GOT3 (cell line): ENCODE measurements around the gene TNRC6C.

Experiments
- DNase-seq: peaks from one replicate; lab custom pipeline; 2025; ENCODE audit warnings: mixed read lengths; lab: John Stamatoyannopoulos, UW

Gene TNRC6C

GRCh38 chr17:78013683-78014467, 55.4 kb downstream of the TNRC6C start:
- DNase-seq, result no peak

GRCh38 chr17:78014646-78015045, 56.1 kb downstream of the TNRC6C start:
- no peak for DNase-seq

GRCh38 chr17:78016852-78017251, 58.3 kb downstream of the TNRC6C start:
- no peak for DNase-seq

GRCh38 chr17:78019367-78019975, 61.0 kb downstream of the TNRC6C start:
- DNase-seq, result no peak

- DNase-seq, result no peak
These were observed 61.6 kb downstream of the TNRC6C start for GRCh38 chr17:78019976-78020716.

GRCh38 chr17:78020717-78021108, 62.2 kb downstream of the TNRC6C start:
- DNase-seq, result no peak

GRCh38 chr17:78022425-78022824, 63.9 kb downstream of the TNRC6C start:
- DNase-seq, result no peak

- DNase-seq, result no peak
These were observed 64.5 kb downstream of the TNRC6C start for GRCh38 chr17:78023042-78023441.

GRCh38 chr17:78026381-78026780, 67.9 kb downstream of the TNRC6C start:
- DNase-seq, result no peak

GRCh38 chr17:78027121-78027520, 68.6 kb downstream of the TNRC6C start:
- no peak for DNase-seq

GRCh38 chr17:78029697-78030096, 71.2 kb downstream of the TNRC6C start:
- DNase-seq, result no peak

GRCh38 chr17:78031435-78031834, 72.9 kb downstream of the TNRC6C start:
- no peak for DNase-seq

- no peak for DNase-seq
These were observed 73.7 kb downstream of the TNRC6C start for GRCh38 chr17:78032166-78032565.

- DNase-seq, result no peak
These were observed 76.1 kb downstream of the TNRC6C start for GRCh38 chr17:78034429-78035091.

GRCh38 chr17:78037280-78037679, 78.8 kb downstream of the TNRC6C start:
- DNase-seq, result no peak

GRCh38 chr17:78038748-78039288, 80.3 kb downstream of the TNRC6C start:
- no peak for DNase-seq

GRCh38 chr17:78039581-78039980, 81.1 kb downstream of the TNRC6C start:
- DNase-seq, result no peak

GRCh38 chr17:78040440-78041385, 82.2 kb downstream of the TNRC6C start:
- DNase-seq, result no peak

- no peak for DNase-seq
These were observed 83.1 kb downstream of the TNRC6C start for GRCh38 chr17:78041386-78042179.

- no peak for DNase-seq
These were observed 84.0 kb downstream of the TNRC6C start for GRCh38 chr17:78042542-78042941.
